GM18873 (cell line): ENCODE data around the gene TRIM72.
A peak's percentile ranks its signal among the peaks of the same experiment; 100 is the strongest.
"Not testable (repeated sequence)": the region's sequence is repeated elsewhere in the genome, so short reads cannot be mapped to it uniquely, and the experiment has no call there.

Experiments used
- ATAC-seq: cut with Tn5 transposase; IDR thresholded peaks from one replicate; pipeline ENCODE4 v1.9.1; 2021; ENCODE audit warnings: mild to moderate bottlenecking, moderate library complexity, moderate number of reproducible peaks; ENCODE audit not compliant: unreplicated experiment, low FRiP score

TRIM72 gene

DNA sequence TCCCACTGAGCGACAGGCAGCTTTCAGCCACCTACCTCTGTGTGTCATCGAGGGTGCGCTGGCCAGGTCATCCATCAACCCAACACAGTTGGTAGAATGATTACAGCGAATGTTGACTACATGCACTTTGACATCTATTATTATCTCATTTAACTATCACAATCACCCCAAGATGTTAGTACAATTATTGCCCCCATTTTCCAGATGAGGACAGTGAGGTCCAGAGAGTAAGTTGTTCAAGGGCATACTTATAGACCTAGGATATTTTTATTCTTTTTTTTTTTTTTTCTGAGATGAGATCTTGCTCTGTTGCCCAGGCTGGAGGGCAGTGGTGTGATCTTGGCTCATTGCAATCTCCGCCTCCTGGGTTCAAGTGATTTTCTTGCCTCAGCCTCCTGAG is 37.5 kb downstream of the TRIM72 start:
- ATAC-seq: no peak

DNA sequence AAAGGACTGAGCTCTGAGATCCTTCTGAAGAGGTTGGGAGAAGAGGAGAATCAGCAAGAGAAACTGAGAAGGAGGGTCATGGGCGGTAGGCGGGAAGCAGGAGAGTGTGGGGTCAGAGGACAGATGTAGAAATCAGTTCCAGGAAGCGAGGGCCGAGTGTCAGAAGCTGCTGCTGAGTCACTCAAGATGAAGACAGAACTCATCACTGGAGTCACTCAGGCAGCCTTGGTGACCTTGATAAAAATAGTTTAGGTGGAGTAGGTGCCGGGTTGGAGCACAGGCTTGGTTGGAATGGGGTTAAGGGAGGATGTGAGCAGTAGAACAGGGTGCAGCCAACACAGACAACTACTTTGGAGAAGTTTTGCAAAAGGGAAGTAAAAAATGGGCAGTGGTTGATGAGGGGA is 39.7 kb downstream of the TRIM72 start:
- ATAC-seq: no peak

DNA sequence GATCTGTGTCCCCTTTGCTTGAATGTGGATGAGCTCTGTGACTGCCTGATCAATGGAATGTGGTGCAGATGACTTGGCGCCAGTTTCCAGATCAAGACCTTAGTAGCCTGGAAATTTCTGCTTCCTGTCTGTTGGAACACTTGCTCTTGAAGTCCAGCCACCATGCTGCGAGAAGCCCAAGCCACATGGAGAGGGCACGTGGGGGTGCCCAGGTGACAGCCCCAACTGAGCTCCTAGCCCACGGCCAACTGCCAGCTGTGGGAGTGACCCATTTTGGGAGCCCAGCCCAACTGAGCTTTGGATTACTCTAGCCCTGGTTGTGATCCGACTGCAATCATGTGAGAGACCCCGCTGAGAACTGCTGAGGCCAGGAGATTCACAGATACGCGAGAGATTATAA is 42.5 kb downstream of the TRIM72 start:
- ATAC-seq: no peak

DNA sequence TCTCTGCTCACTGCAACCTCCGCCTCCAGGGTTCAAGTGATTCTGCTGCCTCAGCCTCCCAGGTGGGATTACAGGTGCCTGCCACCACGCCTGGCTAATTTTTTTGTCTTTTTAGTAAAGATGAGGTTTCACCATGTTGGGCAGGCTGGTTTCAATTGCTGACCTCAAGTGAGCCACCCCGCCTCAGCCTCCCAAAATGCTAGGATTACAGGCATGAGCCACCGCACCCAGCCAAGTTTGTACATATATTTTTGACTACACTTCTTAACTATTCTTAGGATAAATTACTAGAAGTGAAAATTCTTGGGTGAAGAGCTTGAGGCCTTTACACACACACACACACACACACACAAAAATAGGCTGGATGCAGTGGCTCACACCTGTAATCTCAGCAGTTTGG is 44.4 kb downstream of the TRIM72 start:
- no peak for ATAC-seq

DNA sequence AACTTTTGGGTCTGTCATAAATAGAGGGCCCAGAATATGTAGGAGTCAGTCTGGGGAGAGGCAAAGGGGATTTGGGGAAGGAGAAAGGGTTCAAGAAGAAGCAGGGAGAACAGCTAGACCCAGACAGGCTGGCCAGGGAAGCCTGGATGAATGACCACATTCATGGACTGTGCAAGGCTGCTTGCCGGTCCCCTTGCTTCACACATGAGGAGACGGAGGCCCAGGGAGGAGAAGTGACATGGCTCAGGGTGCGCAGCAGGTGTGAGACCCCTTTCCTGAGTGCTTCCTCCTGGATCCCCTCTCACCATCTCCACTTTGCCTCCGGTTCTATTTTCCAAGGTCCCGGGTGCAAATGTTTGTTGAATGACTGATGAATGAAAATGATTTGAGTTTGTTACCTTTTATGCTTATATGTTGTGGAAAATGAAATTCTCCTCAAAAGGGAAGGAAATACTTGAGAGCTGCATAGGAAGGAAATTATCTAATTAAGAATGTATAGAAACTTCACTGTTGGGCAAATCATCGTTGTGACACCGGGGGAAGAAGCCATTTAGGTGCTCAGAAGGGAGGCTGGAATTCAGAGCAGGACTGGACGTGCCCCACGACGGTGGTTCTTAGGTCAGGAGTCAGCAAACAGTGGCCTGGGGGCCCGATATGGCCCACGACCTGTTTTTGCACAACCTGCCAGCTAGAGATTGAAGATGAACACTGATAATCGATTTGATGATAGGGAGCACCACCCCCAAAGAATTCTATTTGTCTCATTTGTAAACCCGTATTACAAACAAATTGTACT is 46.4 kb downstream of the TRIM72 start:
- no peak for ATAC-seq

DNA sequence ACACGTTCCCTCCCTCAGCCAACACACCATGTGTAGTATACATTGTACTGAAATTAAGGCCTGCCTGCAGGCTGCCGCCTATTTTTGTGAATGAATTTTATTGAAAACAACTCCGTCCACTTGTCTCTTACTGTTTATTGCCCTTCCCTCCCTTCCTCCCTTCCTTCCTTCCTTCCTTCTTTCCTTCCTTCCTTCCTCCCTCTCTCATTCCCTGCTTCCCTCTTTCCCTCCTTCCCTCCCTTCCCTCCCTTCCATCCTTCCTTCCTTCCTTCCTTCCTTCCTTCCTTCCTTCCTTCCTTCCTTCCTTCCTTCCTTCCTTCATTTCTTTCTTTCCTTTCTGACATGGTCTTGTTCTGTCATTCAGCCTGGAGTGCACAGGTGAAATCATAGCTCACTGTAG is 48.2 kb downstream of the TRIM72 start:
- no peak for ATAC-seq

DNA sequence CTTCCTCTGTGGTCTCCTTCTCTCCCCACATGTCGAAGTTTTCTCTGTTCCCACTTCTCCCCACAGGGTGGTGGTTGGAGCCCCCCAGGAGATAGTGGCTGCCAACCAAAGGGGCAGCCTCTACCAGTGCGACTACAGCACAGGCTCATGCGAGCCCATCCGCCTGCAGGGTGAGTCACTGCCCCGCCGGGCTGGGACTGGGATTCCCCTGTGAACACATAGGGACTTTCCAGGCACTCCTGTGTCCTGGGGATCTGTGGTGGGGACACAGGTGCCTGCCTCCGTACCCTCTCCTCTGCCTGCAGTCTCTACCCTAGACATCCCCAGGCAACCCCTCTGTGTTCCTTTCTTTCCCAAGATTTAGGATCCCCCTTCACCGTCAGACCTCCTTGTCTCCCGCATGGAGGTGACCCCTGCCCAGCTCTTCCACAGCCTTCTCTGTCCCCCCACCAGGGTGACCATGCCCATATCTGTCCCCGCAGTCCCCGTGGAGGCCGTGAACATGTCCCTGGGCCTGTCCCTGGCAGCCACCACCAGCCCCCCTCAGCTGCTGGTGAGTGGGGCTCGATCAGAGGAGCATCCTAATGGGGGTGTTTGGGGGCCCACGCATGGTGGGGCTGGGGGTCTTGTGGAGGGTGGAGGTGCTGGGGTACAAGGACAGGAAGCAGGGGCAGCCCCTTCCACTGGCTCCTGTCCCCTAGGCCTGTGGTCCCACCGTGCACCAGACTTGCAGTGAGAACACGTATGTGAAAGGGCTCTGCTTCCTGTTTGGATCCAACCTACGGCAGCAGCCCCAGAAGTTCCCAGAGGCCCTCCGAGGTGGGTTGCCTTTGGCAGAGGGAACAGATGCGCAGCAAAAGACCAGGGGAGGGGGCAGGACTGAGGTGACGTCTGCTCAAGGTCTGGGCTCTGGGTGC is 51.7 kb downstream of the TRIM72 start:
- ATAC-seq: peak; percentile 94

DNA sequence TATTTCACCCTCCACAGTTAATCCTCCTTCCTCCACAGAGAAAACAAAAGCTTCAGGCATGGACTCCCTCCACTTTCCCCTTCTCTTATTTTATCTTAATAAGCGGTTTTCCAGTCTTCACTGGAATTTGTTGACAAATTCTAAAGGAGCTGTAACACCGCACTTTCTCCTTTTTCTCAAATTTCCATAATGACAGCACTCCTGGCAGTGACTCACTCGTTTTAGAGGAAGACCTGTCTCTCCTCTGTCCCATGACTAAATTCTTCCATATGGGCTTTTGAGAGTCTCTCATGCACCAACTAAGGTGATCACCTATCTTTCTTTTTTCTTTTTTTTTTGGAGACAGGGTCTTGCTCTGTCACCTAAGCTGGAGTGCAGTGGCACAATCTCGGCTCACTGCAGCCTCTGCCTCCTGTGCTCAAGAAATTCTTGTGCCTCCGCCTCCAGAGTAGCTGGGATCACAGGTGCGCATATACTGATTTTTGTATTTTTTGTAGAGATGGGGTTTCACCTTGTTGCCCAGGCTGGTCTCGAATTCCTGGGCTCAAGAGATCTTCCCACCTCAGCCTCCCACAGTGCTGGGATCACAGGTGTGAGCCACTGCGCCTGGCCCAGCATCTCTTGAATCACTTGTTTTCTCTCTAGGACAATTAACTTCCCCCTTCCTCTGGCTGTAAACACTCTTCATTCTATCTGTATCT is 53.6 kb downstream of the TRIM72 start:
- no peak for ATAC-seq

DNA sequence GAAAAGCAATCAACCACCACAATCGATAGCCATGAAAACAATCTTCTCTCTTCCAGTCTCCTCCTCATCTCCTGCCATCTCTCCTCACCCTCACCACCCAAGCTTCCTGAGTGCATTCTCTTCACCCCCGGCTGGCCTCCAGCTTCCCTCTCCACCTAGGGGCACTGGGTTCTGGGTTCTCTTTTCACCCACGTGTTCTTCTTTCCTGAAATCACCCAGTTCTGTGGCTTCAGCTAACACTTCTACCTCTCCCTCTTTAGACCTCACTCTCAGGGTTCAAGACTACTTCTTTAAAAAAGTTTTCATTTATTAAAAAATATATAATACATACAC is 54.1 kb downstream of the TRIM72 start:
- no peak for ATAC-seq

DNA sequence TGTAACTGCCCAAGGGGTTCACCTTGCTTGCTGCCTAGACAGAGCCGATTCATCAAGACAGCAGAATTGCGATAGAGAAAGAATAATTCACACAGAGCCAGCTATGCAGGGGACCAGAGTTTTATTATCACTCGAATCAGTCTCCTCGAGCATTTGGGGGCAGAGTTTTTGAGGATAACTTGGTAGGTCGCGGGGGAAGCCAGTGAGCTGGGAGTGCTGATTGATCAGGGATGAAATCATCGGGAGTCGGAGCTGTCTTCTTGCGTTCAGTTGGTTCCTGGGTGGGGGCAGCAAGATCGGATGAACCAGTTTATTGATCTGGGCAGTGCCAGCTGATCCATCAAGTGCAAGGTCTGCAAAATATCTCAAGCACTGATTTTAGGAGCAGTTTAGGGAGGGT is 55.0 kb downstream of the TRIM72 start:
- no peak for ATAC-seq

DNA sequence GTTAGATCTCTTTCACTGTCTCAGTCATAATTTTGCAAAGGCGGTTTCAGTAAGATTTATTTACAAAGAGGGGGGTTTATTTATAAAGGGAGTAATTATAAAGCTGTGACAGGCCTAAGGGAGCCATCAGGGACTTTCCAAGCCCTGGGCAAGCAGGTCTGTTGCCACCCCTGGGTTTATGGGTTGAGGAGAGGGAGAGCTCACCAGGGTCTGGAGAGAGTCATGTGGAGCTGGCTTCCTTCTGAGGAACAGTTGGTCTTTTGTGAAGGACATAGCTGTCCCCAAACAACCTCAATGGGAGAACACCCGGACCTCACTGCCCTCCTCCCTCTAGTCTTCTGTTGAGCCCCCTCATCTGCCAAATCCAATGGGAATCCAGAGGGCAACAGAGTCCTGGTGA is 55.6 kb downstream of the TRIM72 start:
- no peak for ATAC-seq

DNA sequence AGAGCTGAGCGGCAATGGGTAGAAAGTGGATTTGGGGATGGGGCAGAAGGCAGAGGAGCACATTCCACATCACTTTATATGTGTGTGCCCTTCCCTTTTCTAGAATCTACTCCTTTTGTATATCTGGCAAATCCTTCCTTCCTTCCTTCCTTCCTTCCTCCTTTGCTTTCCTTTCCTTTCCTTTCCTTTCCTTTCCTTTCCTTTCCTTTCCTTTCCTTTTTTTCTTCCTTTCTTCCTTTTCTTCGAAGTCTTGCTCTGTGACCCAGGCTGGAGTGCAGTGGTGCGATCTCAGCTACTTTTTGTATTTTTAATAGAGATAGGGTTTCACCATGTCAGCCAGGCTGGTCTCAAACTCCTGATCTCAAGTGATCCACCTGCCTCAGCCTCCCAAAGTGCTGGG is 56.1 kb downstream of the TRIM72 start:
- ATAC-seq: not testable (repeated sequence)

DNA sequence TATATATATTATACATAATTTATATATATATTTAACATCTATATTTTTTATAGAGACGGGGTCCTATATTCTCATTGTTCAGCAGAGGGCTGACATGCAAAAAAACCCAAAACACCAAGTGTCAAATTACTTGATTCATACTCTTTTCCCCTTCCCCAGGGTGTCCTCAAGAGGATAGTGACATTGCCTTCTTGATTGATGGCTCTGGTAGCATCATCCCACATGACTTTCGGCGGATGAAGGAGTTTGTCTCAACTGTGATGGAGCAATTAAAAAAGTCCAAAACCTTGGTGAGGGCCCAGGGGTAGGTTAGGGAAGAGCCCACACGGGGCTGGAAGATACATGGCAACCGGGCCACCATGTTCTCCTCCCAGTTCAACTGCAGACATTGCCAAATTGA is 56.9 kb downstream of the TRIM72 start:
- ATAC-seq: no peak

DNA sequence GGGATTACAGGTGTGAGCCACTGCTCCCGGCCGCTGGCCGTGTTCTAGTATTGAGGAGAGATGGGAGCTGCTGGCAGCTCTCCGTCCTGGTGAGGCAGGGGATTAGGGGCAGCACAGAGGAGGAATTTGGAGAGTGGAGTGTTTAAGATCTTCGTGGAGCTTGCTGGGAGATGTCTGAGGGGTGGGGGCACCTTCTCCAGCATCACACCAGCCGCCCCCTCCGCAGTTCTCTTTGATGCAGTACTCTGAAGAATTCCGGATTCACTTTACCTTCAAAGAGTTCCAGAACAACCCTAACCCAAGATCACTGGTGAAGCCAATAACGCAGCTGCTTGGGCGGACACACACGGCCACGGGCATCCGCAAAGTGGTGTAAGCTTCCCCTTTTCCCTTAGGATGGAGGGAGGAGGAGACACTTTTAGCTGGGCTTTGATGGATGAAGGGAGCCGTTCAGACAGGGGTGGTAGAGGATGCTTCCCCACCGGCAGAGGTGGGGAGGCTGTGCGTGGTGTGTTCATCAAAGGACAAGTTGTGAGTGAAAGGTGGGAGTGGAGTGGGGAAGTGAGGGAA is 57.8 kb downstream of the TRIM72 start:
- ATAC-seq: no peak

DNA sequence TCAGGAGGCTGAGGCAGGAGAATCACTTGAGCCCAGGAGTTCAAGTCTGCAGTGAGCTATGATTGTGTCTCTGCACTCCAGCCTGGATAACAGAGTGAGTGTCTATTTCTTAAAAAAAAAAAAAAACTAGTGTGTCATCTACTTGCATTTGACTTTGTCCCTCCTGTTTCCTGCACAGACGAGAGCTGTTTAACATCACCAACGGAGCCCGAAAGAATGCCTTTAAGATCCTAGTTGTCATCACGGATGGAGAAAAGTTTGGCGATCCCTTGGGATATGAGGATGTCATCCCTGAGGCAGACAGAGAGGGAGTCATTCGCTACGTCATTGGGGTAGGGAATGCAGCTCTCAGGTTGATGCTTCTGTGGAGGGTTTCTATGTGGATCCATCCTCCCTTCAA is 59.3 kb downstream of the TRIM72 start:
- ATAC-seq: no peak

DNA sequence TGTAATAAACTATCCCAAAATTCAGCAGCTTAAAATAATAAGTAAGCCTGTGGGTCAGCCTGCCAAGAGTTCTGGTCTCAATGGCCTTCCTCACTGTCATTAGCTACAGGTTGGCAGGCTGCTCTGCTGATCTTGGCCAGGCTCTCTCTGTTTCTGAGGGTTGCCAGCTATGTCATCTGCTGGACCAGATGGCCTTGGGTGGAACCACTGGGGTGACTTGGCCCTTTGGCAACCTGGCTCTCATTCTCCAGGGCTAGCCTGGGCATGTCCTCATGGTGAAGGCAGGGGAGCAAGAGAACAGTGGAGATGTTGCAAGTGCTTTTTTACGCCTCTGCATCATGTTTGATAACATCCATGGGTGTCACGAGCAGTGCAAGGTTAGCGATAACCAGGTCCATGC is 59.8 kb downstream of the TRIM72 start:
- no peak for ATAC-seq

DNA sequence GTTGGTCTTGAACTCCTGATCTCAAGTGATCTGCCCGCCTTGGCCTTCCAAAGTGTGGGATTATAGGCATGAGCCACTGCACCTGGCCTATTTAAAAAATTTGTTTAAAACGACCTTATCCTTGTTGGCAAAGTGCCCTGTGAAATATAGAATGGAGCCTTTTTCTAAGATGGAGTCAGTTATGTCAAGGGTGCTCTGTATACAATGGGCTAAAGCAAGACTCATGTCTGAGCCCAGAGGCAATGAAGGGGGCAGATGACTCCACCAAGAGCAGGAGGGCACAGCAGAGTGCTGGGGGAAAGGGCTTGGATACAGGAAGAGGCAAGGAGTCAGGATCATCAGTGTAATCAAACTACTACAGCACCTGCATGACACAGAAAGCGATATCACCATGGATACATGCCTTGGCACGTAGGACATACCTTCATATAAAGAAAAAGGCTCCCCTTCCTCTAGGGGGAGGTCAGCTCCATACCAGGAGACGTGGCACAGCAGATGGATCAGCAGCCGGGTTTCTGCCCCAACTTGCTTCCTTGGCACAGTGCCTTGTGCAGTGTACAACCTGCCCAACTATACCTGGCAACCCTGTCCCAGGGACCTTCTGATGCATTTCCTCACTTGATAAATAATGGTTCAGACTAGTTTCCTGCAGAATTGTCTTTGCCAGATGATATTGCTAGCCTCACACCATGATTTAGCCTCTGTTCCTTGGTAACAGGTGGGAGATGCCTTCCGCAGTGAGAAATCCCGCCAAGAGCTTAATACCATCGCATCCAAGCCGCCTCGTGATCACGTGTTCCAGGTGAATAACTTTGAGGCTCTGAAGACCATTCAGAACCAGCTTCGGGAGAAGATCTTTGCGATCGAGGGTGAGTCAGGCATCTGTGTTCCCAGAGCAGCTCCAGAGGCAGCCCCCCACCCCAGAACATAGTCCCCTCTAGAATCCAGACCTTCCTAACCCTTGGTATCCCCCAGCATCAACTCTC is 61.2 kb downstream of the TRIM72 start:
- no peak for ATAC-seq

DNA sequence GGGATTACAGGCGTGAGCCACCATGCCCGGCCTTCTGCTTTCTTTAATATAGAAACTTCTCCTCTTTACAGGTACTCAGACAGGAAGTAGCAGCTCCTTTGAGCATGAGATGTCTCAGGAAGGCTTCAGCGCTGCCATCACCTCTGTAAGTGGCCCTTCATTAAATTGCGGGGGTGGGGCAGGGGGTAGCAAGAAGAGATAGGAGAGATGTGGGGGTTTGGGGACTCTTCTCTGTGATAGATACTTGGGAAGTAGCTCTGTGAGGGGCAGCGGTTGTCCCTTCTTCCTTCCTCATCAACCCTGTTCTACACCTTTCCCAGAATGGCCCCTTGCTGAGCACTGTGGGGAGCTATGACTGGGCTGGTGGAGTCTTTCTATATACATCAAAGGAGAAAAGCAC is 62.7 kb downstream of the TRIM72 start:
- no peak for ATAC-seq

DNA sequence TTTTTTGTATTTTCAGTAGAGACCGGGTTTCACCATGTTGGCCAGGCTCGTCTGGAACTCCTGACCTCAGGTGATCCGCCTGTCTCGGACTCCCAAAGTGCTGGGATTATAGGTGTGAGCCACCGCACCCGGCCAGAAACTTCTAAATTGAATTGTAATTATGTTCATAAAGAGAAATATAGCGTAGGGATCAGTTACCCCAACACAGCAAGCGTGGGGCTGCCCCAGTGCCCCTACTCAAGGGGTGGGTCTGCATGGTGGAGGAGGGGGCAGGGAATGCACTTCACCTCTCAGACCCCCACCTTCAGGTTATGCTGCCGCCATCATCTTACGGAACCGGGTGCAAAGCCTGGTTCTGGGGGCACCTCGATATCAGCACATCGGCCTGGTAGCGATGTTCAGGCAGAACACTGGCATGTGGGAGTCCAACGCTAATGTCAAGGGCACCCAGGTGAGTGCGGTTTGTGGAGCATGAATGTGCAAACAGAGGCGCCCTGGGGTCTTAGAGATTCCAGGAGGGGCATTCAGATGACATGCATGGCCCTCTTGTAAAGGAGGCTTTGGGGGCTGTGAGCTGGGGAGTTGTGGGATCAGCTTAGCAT is 63.8 kb downstream of the TRIM72 start:
- ATAC-seq: no peak
